ENCODE results near the gene FNTB.
"Not testable (repeated sequence)": the region's sequence is repeated elsewhere in the genome, so short reads cannot be mapped to it uniquely, and the experiment has no call there.

The FNTB gene

GRCh38 chr14:65084554-65085505 lies 98.1 kb downstream of the FNTB start:
- no peak for DNase-seq (ENCODE audit: low read depth)

DNA sequence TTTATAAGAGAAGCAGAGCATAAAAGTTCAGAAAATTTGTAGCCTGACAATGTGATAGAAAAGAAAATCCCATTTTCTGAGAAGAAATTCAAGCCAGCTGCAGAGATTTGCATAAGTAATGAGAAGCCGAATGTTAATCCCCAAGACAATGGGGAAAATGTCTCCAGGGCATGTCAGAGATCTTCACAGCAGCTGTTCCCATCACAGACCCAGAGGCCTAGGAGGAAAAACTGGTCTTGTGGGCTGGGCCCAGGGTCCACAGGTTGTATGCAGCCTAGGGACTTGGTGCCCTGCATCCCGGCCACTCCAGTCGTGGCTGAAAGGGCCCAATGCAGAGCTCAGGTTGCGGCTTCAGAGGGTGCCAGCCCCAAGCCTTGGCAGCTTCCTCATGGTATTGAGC lies 100.0 kb downstream of the FNTB start:
- DNase-seq (ENCODE audit: low read depth), result not testable (repeated sequence)

DNA sequence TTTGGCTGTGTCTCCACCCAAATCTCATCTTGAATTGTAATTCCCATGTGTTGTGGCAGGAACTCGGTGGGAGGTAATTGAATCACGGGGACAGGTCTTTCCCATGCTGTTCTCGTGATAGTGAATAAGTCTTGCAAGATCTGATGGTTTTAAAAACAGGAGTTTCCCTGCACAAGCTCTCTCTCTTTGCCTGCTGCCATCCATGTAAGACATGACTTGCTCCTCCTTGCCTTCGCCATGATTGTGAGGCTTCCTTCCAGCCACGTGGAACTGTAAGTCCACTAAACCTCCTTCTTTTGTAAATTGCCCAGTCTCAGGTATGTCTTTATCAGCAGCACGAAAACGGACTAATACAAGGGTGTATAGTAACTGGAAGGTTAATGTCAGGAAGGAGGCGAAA lies 101.1 kb downstream of the FNTB start:
- DNase-seq (ENCODE audit: low read depth), result not testable (repeated sequence)

GRCh38 chr14:65092349-65092748 lies 105.7 kb downstream of the FNTB start:
- DNase-seq (ENCODE audit: low read depth), result no peak

- DNase-seq (ENCODE audit: low read depth), result no peak
Observed at GRCh38 chr14:65095633-65096205, 109.0 kb downstream of the FNTB start.

DNA sequence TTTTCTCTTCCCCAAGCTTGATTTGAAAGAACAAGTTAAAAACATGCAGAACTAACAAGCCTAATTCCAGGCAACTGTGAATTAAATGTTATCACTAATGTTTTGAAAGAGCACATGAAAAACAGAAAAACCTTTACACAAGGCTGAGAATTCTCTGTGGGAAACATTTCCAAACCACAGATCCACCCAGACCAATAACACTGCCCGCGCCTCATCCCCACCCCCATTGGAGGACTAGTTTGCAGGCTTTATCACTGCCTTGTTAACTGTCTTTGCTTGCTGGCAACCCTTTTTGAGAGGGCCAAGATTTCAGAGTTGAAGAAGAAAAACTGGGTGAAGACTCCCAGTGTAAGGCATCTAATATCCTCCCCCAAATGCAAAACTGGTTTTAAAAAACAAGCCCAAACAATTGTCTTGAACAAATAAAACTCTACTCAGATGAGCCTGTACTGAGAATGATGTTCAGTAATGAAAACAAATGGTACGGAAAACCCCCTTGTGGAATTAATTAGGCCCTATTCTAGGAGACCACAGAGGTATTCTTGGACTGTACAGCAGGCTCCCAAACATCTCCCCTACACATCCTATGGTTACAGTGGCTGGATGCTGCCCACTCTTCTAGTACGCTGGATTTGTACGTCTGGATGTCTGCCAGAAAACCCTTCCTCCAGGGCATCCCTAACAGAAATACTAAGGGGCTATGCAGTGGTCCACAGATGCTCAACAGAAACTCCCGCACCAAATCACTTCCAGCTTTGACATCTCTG lies 109.8 kb downstream of the FNTB start:
- DNase-seq (ENCODE audit: low read depth), result no peak

- DNase-seq (ENCODE audit: low read depth), result no peak
Observed at GRCh38 chr14:65098586-65098985, 111.9 kb downstream of the FNTB start.

DNA sequence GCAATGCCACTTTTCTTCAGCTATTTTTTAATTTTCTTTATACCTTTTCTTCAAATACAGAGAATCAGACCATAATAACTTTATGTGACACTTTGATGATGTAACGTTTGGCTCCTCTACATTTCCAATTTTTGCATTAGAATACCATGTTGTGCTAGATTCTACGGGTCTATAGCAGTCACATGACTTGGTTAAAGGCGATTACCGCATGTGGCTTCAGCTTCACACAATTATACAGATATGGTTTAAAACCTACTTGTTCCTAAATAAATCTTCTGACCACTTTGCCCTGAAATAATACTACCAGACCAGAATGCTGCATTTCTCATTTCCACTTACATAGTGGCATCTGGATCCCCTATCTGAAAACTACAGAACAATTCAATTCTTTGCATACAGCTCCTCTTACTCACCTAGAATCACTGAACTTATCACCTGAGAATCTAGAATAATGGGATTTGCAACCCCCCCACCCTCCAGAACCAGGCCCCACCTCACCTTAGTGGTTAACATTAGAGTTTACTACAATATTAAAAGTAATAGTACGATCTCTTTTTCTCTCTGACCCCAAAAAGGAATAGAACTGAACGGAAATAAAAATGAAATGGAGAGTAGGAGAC lies 114.3 kb downstream of the FNTB start:
- DNase-seq (ENCODE audit: low read depth), result no peak

DNA sequence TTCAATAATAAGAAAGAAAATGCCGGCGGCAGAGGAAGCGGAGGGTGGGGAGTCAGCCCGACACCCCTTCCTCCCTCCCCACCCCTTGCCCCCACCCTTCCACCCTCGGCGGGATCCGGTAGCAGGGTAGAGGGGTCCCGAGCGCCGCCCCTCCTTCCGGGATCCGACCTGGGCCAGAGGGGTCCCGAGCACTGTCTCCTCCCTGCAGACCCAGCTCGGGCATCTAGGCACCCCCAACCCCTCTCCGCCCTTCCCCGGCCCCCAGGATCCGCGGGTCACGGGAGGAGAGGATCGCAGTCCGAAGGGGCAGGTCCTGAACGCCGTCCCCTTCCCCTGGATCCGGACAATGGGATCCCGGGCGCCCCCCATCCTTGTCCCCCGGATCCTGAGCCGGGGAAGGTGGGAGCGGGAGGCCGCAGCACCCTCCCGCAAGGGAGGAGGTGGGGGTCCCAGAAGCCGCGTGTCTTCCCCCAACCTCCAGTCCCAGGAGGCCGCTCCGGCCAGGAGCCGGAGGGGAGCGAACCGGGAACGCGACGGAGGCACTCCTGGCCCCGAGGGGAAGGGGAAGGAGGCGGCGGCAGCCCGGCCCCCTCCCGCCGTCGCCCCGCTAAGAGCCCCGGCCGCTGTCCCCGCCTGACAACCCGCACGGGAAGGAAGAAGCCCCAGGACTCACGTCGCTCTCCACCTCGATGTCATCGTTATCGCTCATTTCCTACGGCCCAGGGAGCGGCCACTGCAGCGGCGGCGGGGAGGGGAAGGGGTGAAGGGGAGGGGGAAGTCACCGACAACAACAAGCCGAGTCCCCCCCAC lies 115.1 kb downstream of the FNTB start:
- peak; percentile 13 for DNase-seq (ENCODE audit: low read depth)

GRCh38 chr14:65102441-65103149 lies 115.9 kb downstream of the FNTB start, which contains the start of gene MAX:
Gene MAX, minus strand, starts transcription at chr14:65102517. Its CDS starts 178 bp downstream, at chr14:65102339.
- DNase-seq (ENCODE audit: low read depth), result peak; percentile 94

DNA sequence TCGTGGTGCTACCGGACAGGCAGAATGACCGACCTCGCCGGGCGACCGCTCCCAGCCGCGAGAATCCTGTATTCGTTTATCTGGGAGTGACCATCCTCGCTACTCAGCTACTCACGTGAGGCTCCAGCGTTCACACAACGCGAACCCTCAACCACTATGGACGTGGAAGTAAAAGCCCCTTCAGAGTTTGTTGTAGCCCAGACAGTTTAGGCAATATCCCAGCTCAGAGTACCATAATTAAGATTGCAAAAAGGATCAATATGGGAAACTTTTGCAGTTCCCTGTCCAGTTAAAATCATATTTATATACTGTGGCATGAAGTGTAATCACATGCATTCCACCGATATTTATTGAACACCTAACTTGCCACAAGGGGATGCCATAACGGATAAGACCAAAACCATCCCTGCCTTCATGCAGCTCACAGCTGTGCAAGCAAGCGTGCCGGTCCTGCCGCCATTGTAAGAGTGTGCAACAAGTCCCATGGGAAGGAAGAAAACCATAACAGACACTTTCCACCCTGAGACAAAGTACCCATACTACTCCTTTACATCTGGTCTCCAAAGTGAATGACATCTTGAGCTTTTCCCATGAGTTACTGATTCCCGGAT lies 116.6 kb downstream of the FNTB start:
- DNase-seq (ENCODE audit: low read depth), result no peak

DNA sequence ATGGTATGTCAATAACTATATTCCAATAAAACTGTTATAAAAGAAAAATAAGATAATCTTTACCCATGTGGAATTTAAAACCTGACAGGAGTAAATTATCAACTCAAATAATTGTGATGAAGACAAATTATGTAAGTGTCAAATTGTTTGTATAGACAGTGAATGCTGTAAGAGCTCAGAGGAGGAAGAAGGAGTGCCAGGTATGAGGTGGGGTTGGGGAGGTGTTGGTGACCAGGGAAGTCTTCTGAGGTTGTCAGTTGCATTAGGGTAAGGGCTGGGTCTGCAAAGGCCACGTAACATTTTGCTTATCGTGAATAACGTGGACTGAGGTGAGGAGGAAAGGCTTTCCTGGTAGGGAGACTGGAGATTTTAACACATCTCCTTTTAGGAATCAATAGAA lies 118.1 kb downstream of the FNTB start:
- DNase-seq (ENCODE audit: low read depth), result no peak

DNA sequence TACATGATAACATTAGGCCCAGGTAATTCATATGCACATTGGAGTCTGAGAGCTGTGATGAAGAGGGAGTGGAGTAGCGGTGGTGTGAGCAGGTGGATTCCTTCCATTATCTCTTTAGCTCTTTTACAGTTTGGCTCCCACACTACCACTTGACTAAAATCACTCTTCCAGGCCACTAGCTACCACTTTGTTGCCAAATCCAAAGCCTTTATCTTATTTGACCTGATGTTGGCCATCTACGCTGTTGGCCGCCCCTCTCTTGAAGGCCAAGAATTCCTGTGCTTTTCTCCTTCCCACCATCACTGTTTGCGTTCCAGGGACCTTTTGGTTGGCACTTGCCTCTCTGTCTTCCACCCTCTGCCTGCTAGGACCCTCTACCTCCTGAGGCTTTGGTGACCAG lies 119.6 kb downstream of the FNTB start:
- no peak for DNase-seq (ENCODE audit: low read depth)

DNA sequence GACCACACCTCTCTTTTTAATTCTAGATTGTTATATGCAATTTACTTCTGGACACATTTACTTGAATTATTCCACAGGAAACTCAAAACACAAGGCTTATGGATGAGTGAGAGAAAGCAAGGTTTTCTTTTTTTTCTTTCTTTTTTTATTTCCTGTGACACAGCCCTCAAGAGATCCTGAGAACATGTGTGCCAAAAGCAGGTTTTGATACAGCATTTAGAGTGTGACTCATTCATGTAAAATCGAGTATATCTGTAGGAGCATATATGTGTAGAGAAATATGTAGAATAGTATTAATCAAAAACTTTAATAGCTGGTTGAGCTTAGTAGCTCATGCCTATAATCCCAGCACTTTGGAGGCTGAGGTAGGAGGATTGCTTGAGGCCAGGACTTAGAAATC lies 120.0 kb downstream of the FNTB start:
- no peak for DNase-seq (ENCODE audit: low read depth)

- no peak for DNase-seq (ENCODE audit: low read depth)
Observed at GRCh38 chr14:65107200-65107599, 120.5 kb downstream of the FNTB start.

- DNase-seq (ENCODE audit: low read depth), result no peak
Observed at GRCh38 chr14:65109357-65109756, 122.7 kb downstream of the FNTB start.

GRCh38 chr14:65110525-65110924 lies 123.8 kb downstream of the FNTB start:
- no peak for DNase-seq (ENCODE audit: low read depth)
